ENCODE results near the gene GSTK1. TPM values are rescaled to one million over a fixed set of nuclear protein-coding genes. Genes with fewer than 3 reads are reported as not detected.

The GSTK1 gene
- total RNA-seq, 5 donors from 2014 or later (not counting 1 experiment from before 2014, with no cell fraction given) = 347 to 524 (median 406) TPM

GRCh38 chr7:143305423-143306070 lies 42.3 kb downstream of the GSTK1 start:
- Histone ChIP-seq H3K4me1 (ENCODE audit: control insufficient read depth in 1 of 2, extremely low read depth in 1 of 2, insufficient read depth in 2 of 2, low read length in 2 of 2) (peaks cover 4 to 12% of the 10 kb centered on the region in 2 experiments), H3K9me3 (no peaks in the 10 kb centered on the region), H3K36me3 (ENCODE audit: control insufficient read depth in 2 of 2, extremely low read depth in 1 of 2, insufficient read depth in 1 of 2, low read length in 1 of 2) (peaks cover 3 to 69% of the 10 kb centered on the region in 2 donors), H3K27me3 (replicated peaks in 1 of 2; ENCODE audit: control insufficient read depth in 2 of 2, extremely low read depth in 1 of 2, insufficient read depth in 2 of 2, low read length in 1 of 2) (no peaks in the 10 kb centered on the region), H3K27ac (ENCODE audit: low read length) (no peak overlapping the region), H3K4me3 (ENCODE audit: control insufficient read depth in 1 of 2, extremely low read depth in 1 of 2, low read length in 1 of 2) (no peak overlapping the region)
- H3K4me1 Mint-ChIP-seq = peaks cover 28 to 34% (median 32%) of the 10 kb centered on the region in 3 donors
- H3K4me3 Mint-ChIP-seq = no peak overlapping the region
- 77% methylated on average over 7 of the region's 10 CpGs for WGBS (ENCODE audit: insufficient coverage)
- DNase-seq (peak; percentile 30 to 76 (median 60)), ATAC-seq (replicated peaks in 1 of 4) (peak; percentile 65 to 81 (median 74))
- H3K9me3 Mint-ChIP-seq = no peaks in the 10 kb centered on the region
- ChIA-PET CTCF (interaction anchor here (0.7 to 3.4 kb wide), 8 partner anchors 9 to 65 kb away, joined by 3 to 35 read pairs (median 4); partner anchors contain the start of gene CASP2 (in 1 of the 2)), POLR2A (no interaction called here)
- H3K27ac Mint-ChIP-seq = peak overlapping the region; percentile 68 to 76
- peaks cover 74% of the 10 kb centered on the region for H3K36me3 Mint-ChIP-seq
- no peaks in the 10 kb centered on the region for H3K27me3 Mint-ChIP-seq

- Mint-ChIP-seq H3K4me1 (peaks cover 38 to 43% (median 38%) of the 10 kb centered on the region in 3 donors), H3K9me3 (no peaks in the 10 kb centered on the region), H3K27me3 (no peaks in the 10 kb centered on the region), H3K4me3 (no peak overlapping the region), H3K27ac (peak overlapping the region; percentile 26 to 44), H3K36me3 (peaks cover 49% of the 10 kb centered on the region)
- CTCF ChIA-PET = interaction anchor here (0.6 to 2.5 kb wide), 7 partner anchors 7 to 68 kb away, joined by 4 to 11 read pairs (median 8); no protein-coding TSS in a partner anchor
- POLR2A ChIA-PET = interaction anchor here (0.6 to 0.7 kb wide), 4 partner anchors 11 to 692 kb away, joined by 3 to 7 read pairs (median 4); no protein-coding TSS in a partner anchor
- Histone ChIP-seq H3K36me3 (ENCODE audit: control insufficient read depth in 2 of 2, extremely low read depth in 1 of 2, insufficient read depth in 1 of 2, low read length in 1 of 2) (peaks cover 2 to 40% of the 10 kb centered on the region in 2 donors), H3K4me1 (ENCODE audit: control insufficient read depth in 1 of 2, extremely low read depth in 1 of 2, insufficient read depth in 2 of 2, low read length in 2 of 2) (peaks cover 12 to 24% of the 10 kb centered on the region in 2 experiments), H3K4me3 (ENCODE audit: control insufficient read depth in 1 of 2, extremely low read depth in 1 of 2, low read length in 1 of 2) (no peak overlapping the region), H3K9me3 (no peaks in the 10 kb centered on the region), H3K27ac (ENCODE audit: low read length) (no peak overlapping the region), H3K27me3 (replicated peaks in 1 of 2; ENCODE audit: control insufficient read depth in 2 of 2, extremely low read depth in 1 of 2, insufficient read depth in 2 of 2, low read length in 1 of 2) (no peaks in the 10 kb centered on the region)
- ATAC-seq (replicated peaks in 1 of 4) (no peak), DNase-seq (no peak)
- no CpG with 5 or more reads among the region's 2 CpGs for WGBS (ENCODE audit: insufficient coverage)
Observed at GRCh38 chr7:143308632-143309031, 45.4 kb downstream of the GSTK1 start.

GRCh38 chr7:143314127-143314526 lies 50.9 kb downstream of the GSTK1 start:
- H3K4me3 ChIP-seq (ENCODE audit: control insufficient read depth in 1 of 2, extremely low read depth in 1 of 2, low read length in 1 of 2) = no peak overlapping the region
- no peak overlapping the region for H3K27ac Mint-ChIP-seq
- CTCF ChIA-PET = no interaction called here

GRCh38 chr7:143315776-143316175 lies 52.5 kb downstream of the GSTK1 start, which contains the start of gene CLCN1:
TSS of gene CLCN1 (plus strand) at chr7:143316111. CDS start at chr7:143316213, 102 bp downstream.
- 75% methylated on average over 1 of the region's 5 CpGs for WGBS (ENCODE audit: insufficient coverage)
- peaks cover 0 to 12% of the 10 kb centered on the region in 2 experiments for H3K27me3 ChIP-seq (replicated peaks in 1 of 2; ENCODE audit: control insufficient read depth in 2 of 2, extremely low read depth in 1 of 2, insufficient read depth in 2 of 2, low read length in 1 of 2)
- H3K4me3 ChIP-seq (ENCODE audit: control insufficient read depth in 1 of 2, extremely low read depth in 1 of 2, low read length in 1 of 2) = no peak within 1 kb of the TSS
- H3K27ac Mint-ChIP-seq = no peak within 1 kb of the TSS
- POLR2A ChIA-PET = no interaction called here
- H3K4me1 ChIP-seq (ENCODE audit: control insufficient read depth in 1 of 2, extremely low read depth in 1 of 2, insufficient read depth in 2 of 2, low read length in 2 of 2) = peaks cover 6 to 9% of the 10 kb centered on the region in 2 experiments
- no peaks in the 10 kb centered on the region for H3K9me3 Mint-ChIP-seq
- no peaks in the 10 kb centered on the region for H3K9me3 ChIP-seq
- H3K27me3 Mint-ChIP-seq = peaks cover 0 to 2% of the 10 kb centered on the region in 2 donors
- DNase-seq (no peak), ATAC-seq (replicated peaks in 1 of 4) (no peak)
- peaks cover 6 to 10% (median 10%) of the 10 kb centered on the region in 3 donors for H3K4me1 Mint-ChIP-seq
- H3K4me3 Mint-ChIP-seq = no peak within 1 kb of the TSS
- H3K36me3 ChIP-seq (ENCODE audit: control insufficient read depth in 2 of 2, extremely low read depth in 1 of 2, insufficient read depth in 1 of 2, low read length in 1 of 2) = no peaks in the 10 kb centered on the region
- no peaks in the 10 kb centered on the region for H3K36me3 Mint-ChIP-seq
- no peak within 1 kb of the TSS for H3K27ac ChIP-seq (ENCODE audit: low read length)
- CTCF ChIA-PET = interaction anchor here in 1 of 2 donors (0.6 kb wide), 1 partner anchor 75 kb away, joined by 3 read pairs; no protein-coding TSS in a partner anchor

More at GRCh38 chr7:143314127-143314526, 50.9 kb downstream of the GSTK1 start:
- Mint-ChIP-seq H3K9me3 (no peaks in the 10 kb centered on the region), H3K36me3 (peaks cover 2% of the 10 kb centered on the region), H3K4me3 (no peak overlapping the region), H3K4me1 (peaks cover 15 to 22% (median 20%) of the 10 kb centered on the region in 3 donors), H3K27me3 (no peaks in the 10 kb centered on the region)
- DNase-seq = no peak
- no peak overlapping the region for H3K27ac ChIP-seq (ENCODE audit: low read length)
- no peak for ATAC-seq (replicated peaks in 1 of 4)
- H3K36me3 ChIP-seq (ENCODE audit: control insufficient read depth in 2 of 2, extremely low read depth in 1 of 2, insufficient read depth in 1 of 2, low read length in 1 of 2) = no peaks in the 10 kb centered on the region
- POLR2A ChIA-PET = no interaction called here
- peaks cover 12 to 18% of the 10 kb centered on the region in 2 experiments for H3K4me1 ChIP-seq (ENCODE audit: control insufficient read depth in 1 of 2, extremely low read depth in 1 of 2, insufficient read depth in 2 of 2, low read length in 2 of 2)
- H3K9me3 ChIP-seq = no peaks in the 10 kb centered on the region
- peaks cover 0 to 9% of the 10 kb centered on the region in 2 experiments for H3K27me3 ChIP-seq (replicated peaks in 1 of 2; ENCODE audit: control insufficient read depth in 2 of 2, extremely low read depth in 1 of 2, insufficient read depth in 2 of 2, low read length in 1 of 2)

- H3K27me3 Mint-ChIP-seq = peaks cover 0 to 2% of the 10 kb centered on the region in 2 donors
- ATAC-seq (replicated peaks in 1 of 4) (no peak), DNase-seq (no peak)
- ChIA-PET CTCF (no interaction called here), POLR2A (no interaction called here)
- no peaks in the 10 kb centered on the region for H3K9me3 ChIP-seq
- no peak overlapping the region for H3K4me3 Mint-ChIP-seq
- no peaks in the 10 kb centered on the region for H3K36me3 Mint-ChIP-seq
- H3K27ac ChIP-seq (ENCODE audit: low read length) = no peak overlapping the region
- H3K27ac Mint-ChIP-seq = no peak overlapping the region
- no peaks in the 10 kb centered on the region for H3K36me3 ChIP-seq (ENCODE audit: control insufficient read depth in 2 of 2, extremely low read depth in 1 of 2, insufficient read depth in 1 of 2, low read length in 1 of 2)
- H3K9me3 Mint-ChIP-seq = no peaks in the 10 kb centered on the region
- peaks cover 0 to 5% (median 3%) of the 10 kb centered on the region in 3 donors for H3K4me1 Mint-ChIP-seq
- WGBS (ENCODE audit: insufficient coverage) = 100% methylated on average over 2 of the region's 4 CpGs
- H3K4me1 ChIP-seq (ENCODE audit: control insufficient read depth in 1 of 2, extremely low read depth in 1 of 2, insufficient read depth in 2 of 2, low read length in 2 of 2) = peaks cover under 1 to 3% of the 10 kb centered on the region in 2 experiments
- H3K27me3 ChIP-seq (replicated peaks in 1 of 2; ENCODE audit: control insufficient read depth in 2 of 2, extremely low read depth in 1 of 2, insufficient read depth in 2 of 2, low read length in 1 of 2) = peaks cover 0 to 16% of the 10 kb centered on the region in 2 experiments
- H3K4me3 ChIP-seq (ENCODE audit: control insufficient read depth in 1 of 2, extremely low read depth in 1 of 2, low read length in 1 of 2) = no peak overlapping the region
Observed at GRCh38 chr7:143316492-143316891, 53.3 kb downstream of the GSTK1 start.

GRCh38 chr7:143318661-143319060 lies 55.4 kb downstream of the GSTK1 start:
- no peak overlapping the region for H3K27ac Mint-ChIP-seq

More at GRCh38 chr7:143318661-143319060, 55.4 kb downstream of the GSTK1 start:
- Histone ChIP-seq H3K4me3 (ENCODE audit: control insufficient read depth in 1 of 2, extremely low read depth in 1 of 2, low read length in 1 of 2) (no peak overlapping the region), H3K4me1 (ENCODE audit: control insufficient read depth in 1 of 2, extremely low read depth in 1 of 2, insufficient read depth in 2 of 2, low read length in 2 of 2) (no peaks in the 10 kb centered on the region), H3K9me3 (no peaks in the 10 kb centered on the region), H3K27ac (ENCODE audit: low read length) (no peak overlapping the region), H3K36me3 (ENCODE audit: control insufficient read depth in 2 of 2, extremely low read depth in 1 of 2, insufficient read depth in 1 of 2, low read length in 1 of 2) (no peaks in the 10 kb centered on the region), H3K27me3 (replicated peaks in 1 of 2; ENCODE audit: control insufficient read depth in 2 of 2, extremely low read depth in 1 of 2, insufficient read depth in 2 of 2, low read length in 1 of 2) (peaks cover 0 to 21% of the 10 kb centered on the region in 2 experiments)
- WGBS (ENCODE audit: insufficient coverage) = 94% methylated on average over 2 of the region's 5 CpGs
- Mint-ChIP-seq H3K9me3 (no peaks in the 10 kb centered on the region), H3K27me3 (peaks cover 0 to 2% of the 10 kb centered on the region in 2 donors), H3K4me1 (no peaks in the 10 kb centered on the region), H3K4me3 (no peak overlapping the region), H3K36me3 (no peaks in the 10 kb centered on the region)
- no peak for ATAC-seq (replicated peaks in 1 of 4)
- DNase-seq = no peak
- CTCF ChIA-PET = no interaction called here
- POLR2A ChIA-PET = no interaction called here

All from T-cell (primary cell).